ENCODE results near the gene CMTM4.
"Not testable (repeated sequence)": the region's sequence is repeated elsewhere in the genome, so short reads cannot be mapped to it uniquely, and the experiment has no call there.

The CMTM4 gene

DNA sequence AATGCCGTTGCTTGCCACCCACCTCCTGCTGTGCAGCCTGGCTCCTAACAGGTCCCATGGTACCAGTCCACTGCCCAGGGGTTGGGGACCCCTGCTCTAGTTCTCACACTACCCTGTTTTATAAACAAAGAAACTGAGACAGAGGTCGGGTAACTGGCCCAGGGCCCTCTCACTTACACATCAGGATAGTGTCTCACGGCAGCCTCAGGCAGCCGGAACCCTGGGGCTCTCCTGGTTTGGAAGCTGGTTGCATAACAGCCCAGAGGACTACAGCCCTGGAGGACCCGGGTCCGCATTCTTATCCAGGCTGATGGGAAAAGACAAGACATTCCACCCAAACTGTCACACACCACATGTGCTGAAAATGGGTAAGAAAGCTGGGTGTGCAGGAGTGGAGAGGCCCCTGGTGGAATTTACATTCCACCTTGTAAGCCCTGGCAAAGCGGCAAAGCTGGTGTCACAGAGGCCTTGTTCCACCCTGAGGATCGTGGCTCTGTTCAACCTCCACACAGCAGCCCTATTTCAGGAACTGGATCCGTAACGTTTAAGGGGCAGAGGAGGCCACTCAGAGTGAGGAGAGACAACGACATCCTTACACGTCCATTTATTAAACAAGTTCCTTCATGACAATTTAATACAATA, 82.3 kb downstream of the CMTM4 start:
- Histone ChIP-seq H3K27ac (no peak overlapping the region), H3K36me3 (peaks cover 58% of the 10 kb centered on the region), H3K27me3 (ENCODE audit: insufficient read depth, low read depth, severe bottlenecking) (no peaks in the 10 kb centered on the region), H3K4me3 (ENCODE audit: low read depth, low read length) (no peak overlapping the region), H3K9me3 (ENCODE audit: severe bottlenecking) (no peaks in the 10 kb centered on the region)
- no peak for DNase-seq
- no peak for TF ChIP-seq CTCF (IDR thresholded peaks at IDR 0.05; ENCODE audit: low read depth, low read length)

DNA sequence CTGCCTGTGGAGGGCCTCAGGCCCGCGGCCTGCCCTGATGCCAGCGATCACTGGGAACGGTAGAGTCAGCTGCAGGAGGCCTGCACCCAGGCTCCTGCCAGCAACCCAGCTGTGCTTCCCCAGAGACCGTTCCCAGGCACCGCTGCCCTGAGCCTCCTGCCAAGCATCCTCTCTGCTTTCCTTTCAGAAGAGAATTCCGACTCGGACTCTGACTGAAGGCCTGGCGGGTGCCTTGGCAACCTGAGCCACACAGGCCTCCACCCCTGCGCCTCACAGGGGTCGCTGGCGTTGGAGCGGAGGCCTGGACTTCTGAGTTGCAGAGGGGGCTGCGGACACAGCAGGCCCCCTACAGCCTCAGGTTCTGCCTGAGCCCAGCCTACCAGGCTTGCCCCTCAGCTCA, 84.1 kb downstream of the CMTM4 start:
- TF ChIP-seq CTCF (IDR thresholded peaks at IDR 0.05; ENCODE audit: low read depth, low read length) = no peak
- Histone ChIP-seq H3K36me3 (peaks cover 63% of the 10 kb centered on the region), H3K4me3 (ENCODE audit: low read depth, low read length) (no peak overlapping the region), H3K27me3 (ENCODE audit: insufficient read depth, low read depth, severe bottlenecking) (no peaks in the 10 kb centered on the region), H3K27ac (no peak overlapping the region), H3K9me3 (ENCODE audit: severe bottlenecking) (no peaks in the 10 kb centered on the region)
- no peak for DNase-seq

GRCh38 chr16:66611911-66612310, 84.6 kb downstream of the CMTM4 start:
- H3K27ac ChIP-seq; H3K27me3 ChIP-seq (ENCODE audit: insufficient read depth, low read depth, severe bottlenecking); H3K4me3 ChIP-seq (ENCODE audit: low read depth, low read length); DNase-seq; H3K9me3 ChIP-seq (ENCODE audit: severe bottlenecking): not testable (repeated sequence)
- peaks cover 68% of the 10 kb centered on the region for H3K36me3 ChIP-seq

- Histone ChIP-seq H3K9me3 (ENCODE audit: severe bottlenecking) (no peaks in the 10 kb centered on the region), H3K4me3 (ENCODE audit: low read depth, low read length) (no peak overlapping the region), H3K27me3 (ENCODE audit: insufficient read depth, low read depth, severe bottlenecking) (no peaks in the 10 kb centered on the region), H3K36me3 (peaks cover 68% of the 10 kb centered on the region), H3K27ac (no peak overlapping the region)
- no peak for TF ChIP-seq CTCF (IDR thresholded peaks at IDR 0.05; ENCODE audit: low read depth, low read length)
- DNase-seq = peak; percentile 25
Observed at GRCh38 chr16:66610111-66610820, 86.3 kb downstream of the CMTM4 start.

DNA sequence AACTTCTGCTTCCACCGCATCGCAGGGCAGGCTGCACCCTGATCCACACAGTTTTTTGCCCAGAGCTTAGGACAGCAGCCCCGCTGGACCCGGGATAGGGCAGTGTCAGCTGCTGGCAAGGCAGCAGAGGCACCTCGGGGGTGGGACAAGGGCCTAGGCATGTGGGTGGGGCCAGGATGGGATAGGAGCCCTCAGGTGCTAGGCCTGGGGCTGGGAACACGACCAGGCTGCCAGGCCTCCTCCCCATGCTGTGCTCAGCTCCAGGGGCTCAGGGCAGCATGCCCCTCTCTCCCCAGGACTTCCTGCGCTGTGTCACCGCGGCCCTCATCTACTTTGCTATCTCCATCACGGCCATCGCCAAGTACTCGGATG, 87.4 kb downstream of the CMTM4 start:
- Histone ChIP-seq H3K27ac (no peak overlapping the region), H3K9me3 (ENCODE audit: severe bottlenecking) (no peaks in the 10 kb centered on the region), H3K27me3 (ENCODE audit: insufficient read depth, low read depth, severe bottlenecking) (no peaks in the 10 kb centered on the region), H3K36me3 (peaks cover 56% of the 10 kb centered on the region), H3K4me3 (ENCODE audit: low read depth, low read length) (no peak overlapping the region)
- TF ChIP-seq CTCF (IDR thresholded peaks at IDR 0.05; ENCODE audit: low read depth, low read length) = no peak
- DNase-seq = no peak

GRCh38 chr16:66608241-66609138, 88.1 kb downstream of the CMTM4 start:
- peak; percentile 91 for DNase-seq
- Histone ChIP-seq H3K4me3 (ENCODE audit: low read depth, low read length) (no peak overlapping the region), H3K36me3 (peaks cover 52% of the 10 kb centered on the region), H3K27ac (peak overlapping the region; percentile 44), H3K9me3 (ENCODE audit: severe bottlenecking) (no peaks in the 10 kb centered on the region), H3K27me3 (ENCODE audit: insufficient read depth, low read depth, severe bottlenecking) (no peaks in the 10 kb centered on the region)
- peak; percentile 92 for TF ChIP-seq CTCF (IDR thresholded peaks at IDR 0.05; ENCODE audit: low read depth, low read length)
